22Rv1 (cell line): ENCODE data around the gene RPL37A.

Experiments used
- ZFX ChIP-seq: fragments of 450-650 bp; IDR thresholded peaks from 2 replicates; pipeline ENCODE4 v1.6.1; 2017; ENCODE audit warnings: antibody characterized with exemption, borderline replicate concordance
- TF ChIP-seq, protein P1 (sequence below): fragments of 450-650 bp; IDR thresholded peaks from 2 replicates; pipeline ENCODE4 v1.5.1; 2017; ENCODE audit warnings: mild to moderate bottlenecking

DNA sequence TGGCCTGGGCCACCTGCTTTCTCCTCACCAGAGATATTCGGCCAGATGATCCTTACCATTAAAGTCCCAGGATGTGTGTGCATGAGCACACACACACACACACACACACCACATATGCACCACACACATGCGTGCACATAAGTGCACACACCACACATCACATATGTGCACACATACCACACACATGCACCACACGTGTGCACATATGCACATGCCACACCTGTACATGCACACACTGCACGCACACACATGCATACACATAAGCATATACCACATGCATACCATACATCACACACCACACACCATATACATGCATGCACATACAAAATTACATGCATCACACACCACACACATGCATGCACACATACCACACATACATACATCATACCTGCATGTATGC, 38.7 kb downstream of the RPL37A start:
- TF ChIP-seq, protein P1, sequence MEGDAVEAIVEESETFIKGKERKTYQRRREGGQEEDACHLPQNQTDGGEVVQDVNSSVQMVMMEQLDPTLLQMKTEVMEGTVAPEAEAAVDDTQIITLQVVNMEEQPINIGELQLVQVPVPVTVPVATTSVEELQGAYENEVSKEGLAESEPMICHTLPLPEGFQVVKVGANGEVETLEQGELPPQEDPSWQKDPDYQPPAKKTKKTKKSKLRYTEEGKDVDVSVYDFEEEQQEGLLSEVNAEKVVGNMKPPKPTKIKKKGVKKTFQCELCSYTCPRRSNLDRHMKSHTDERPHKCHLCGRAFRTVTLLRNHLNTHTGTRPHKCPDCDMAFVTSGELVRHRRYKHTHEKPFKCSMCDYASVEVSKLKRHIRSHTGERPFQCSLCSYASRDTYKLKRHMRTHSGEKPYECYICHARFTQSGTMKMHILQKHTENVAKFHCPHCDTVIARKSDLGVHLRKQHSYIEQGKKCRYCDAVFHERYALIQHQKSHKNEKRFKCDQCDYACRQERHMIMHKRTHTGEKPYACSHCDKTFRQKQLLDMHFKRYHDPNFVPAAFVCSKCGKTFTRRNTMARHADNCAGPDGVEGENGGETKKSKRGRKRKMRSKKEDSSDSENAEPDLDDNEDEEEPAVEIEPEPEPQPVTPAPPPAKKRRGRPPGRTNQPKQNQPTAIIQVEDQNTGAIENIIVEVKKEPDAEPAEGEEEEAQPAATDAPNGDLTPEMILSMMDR: no peak
- TF ChIP-seq ZFX: no peak
